ENCODE data around the gene PHKB.

Gene PHKB

GRCh38 chr16:47617732-47618131, 156.6 kb downstream of the PHKB start:
- TF ChIP-seq CTCF (IDR thresholded peaks at IDR 0.05; ENCODE audit: borderline replicate concordance, insufficient read depth, low read depth, low read length) = no peak
- no peak overlapping the region for H3K4me3 ChIP-seq (ENCODE audit: low read depth, low read length)

- TF ChIP-seq CTCF (IDR thresholded peaks at IDR 0.05; ENCODE audit: borderline replicate concordance, insufficient read depth, low read depth, low read length) = no peak
- no peak overlapping the region for H3K4me3 ChIP-seq (ENCODE audit: low read depth, low read length)
These were observed 161.5 kb downstream of the PHKB start for GRCh38 chr16:47622451-47623176.

- no peak for TF ChIP-seq CTCF (IDR thresholded peaks at IDR 0.05; ENCODE audit: borderline replicate concordance, insufficient read depth, low read depth, low read length)
- no peak overlapping the region for H3K4me3 ChIP-seq (ENCODE audit: low read depth, low read length)
These were observed 163.4 kb downstream of the PHKB start for GRCh38 chr16:47624563-47624962.

GRCh38 chr16:47625115-47625567, 164.0 kb downstream of the PHKB start:
- TF ChIP-seq CTCF (IDR thresholded peaks at IDR 0.05; ENCODE audit: borderline replicate concordance, insufficient read depth, low read depth, low read length) = no peak
- no peak overlapping the region for H3K4me3 ChIP-seq (ENCODE audit: low read depth, low read length)

- no peak overlapping the region for H3K4me3 ChIP-seq (ENCODE audit: low read depth, low read length)
- TF ChIP-seq CTCF (IDR thresholded peaks at IDR 0.05; ENCODE audit: borderline replicate concordance, insufficient read depth, low read depth, low read length) = no peak
These were observed 165.1 kb downstream of the PHKB start for GRCh38 chr16:47626246-47626645.

GRCh38 chr16:47627085-47627639, 166.0 kb downstream of the PHKB start:
- no peak for TF ChIP-seq CTCF (IDR thresholded peaks at IDR 0.05; ENCODE audit: borderline replicate concordance, insufficient read depth, low read depth, low read length)
- no peak overlapping the region for H3K4me3 ChIP-seq (ENCODE audit: low read depth, low read length)

GRCh38 chr16:47627721-47628120, 166.6 kb downstream of the PHKB start:
- no peak for TF ChIP-seq CTCF (IDR thresholded peaks at IDR 0.05; ENCODE audit: borderline replicate concordance, insufficient read depth, low read depth, low read length)
- H3K4me3 ChIP-seq (ENCODE audit: low read depth, low read length) = no peak overlapping the region

Data from GM12875 (cell line).